Fibroblast of pulmonary artery (primary cell): ENCODE results near the gene MPRIP.

ENCODE experiments used
- DNase-seq: peaks from one replicate; pipeline ENCODE4 v3.0.0-alpha.2; 2010; ENCODE audit warnings: low read depth
- H3K4me3 ChIP-seq: replicated peaks from 2 replicates; pipeline ENCODE4 v1.5.1; 2011; ENCODE audit warnings: low read depth, mild to moderate bottlenecking, control low read depth, low read length, moderate library complexity
- CTCF ChIP-seq: IDR thresholded peaks from 2 replicates; pipeline ENCODE4 v1.5.1; 2011; ENCODE audit warnings: mild to moderate bottlenecking, control low read depth, low read length, inconsistent platforms; ENCODE audit errors: missing control alignments

The MPRIP gene

GRCh38 chr17:17141279-17141678, 99.0 kb downstream of the MPRIP start:
- DNase-seq: no peak

GRCh38 chr17:17141860-17142552, 99.7 kb downstream of the MPRIP start:
- peak; percentile 91 for TF ChIP-seq CTCF
- DNase-seq: peak; percentile 67
- H3K4me3 ChIP-seq: no peak overlapping the region

More at GRCh38 chr17:17141279-17141678, 99.0 kb downstream of the MPRIP start:
- no peak overlapping the region for H3K4me3 ChIP-seq
- no peak for TF ChIP-seq CTCF

- no peak overlapping the region for H3K4me3 ChIP-seq
- no peak for TF ChIP-seq CTCF
- no peak for DNase-seq
These were observed 100.3 kb downstream of the MPRIP start for GRCh38 chr17:17142556-17142955.

GRCh38 chr17:17143501-17143900, 101.2 kb downstream of the MPRIP start:
- no peak overlapping the region for H3K4me3 ChIP-seq
- TF ChIP-seq CTCF: no peak
- no peak for DNase-seq

- no peak for TF ChIP-seq CTCF
- DNase-seq: no peak
- no peak overlapping the region for H3K4me3 ChIP-seq
These were observed 101.8 kb downstream of the MPRIP start for GRCh38 chr17:17144061-17144460.

- no peak for TF ChIP-seq CTCF
- H3K4me3 ChIP-seq: no peak overlapping the region
- no peak for DNase-seq
These were observed 102.8 kb downstream of the MPRIP start for GRCh38 chr17:17144916-17145665.
